Spleen (tissue), 7 donors: ENCODE data around the gene CCDC88C.

ENCODE experiments used
- CTCF ChIP-seq, 11 experiments: fragments of 200-600 bp in 7 of 11; fragments of 450-650 bp in 4 of 11; sonication (generic) in 4 of 11; IDR thresholded peaks in 8 of 11; conservative IDR thresholded peaks in 3 of 11; 1 replicate in 7 of 11; 2 replicates in 4 of 11; pipeline versions ENCODE4 v1.4.0 to v1.8.0; 2016 to 2021; ENCODE audit warnings: antibody characterized with exemption in 11 of 11, inconsistent platforms in 4 of 11, mild to moderate bottlenecking in 1 of 11
- POLR2A ChIP-seq, 3 donors: fragments of 450-650 bp; IDR thresholded peaks; one replicate each; pipeline ENCODE4 v1.5.1; 2017; ENCODE audit warnings: antibody characterized with exemption in 3 of 3, mild to moderate bottlenecking in 1 of 3
- donor health status: DM: no; HTN: no; CAD: no; lungs with moderate emphysema.
- donor health status: DM: no; HTN: no; CAD: no.
- donor health status: DM: no; HTN: no; CAD: no.

GRCh38 chr14:91372671-91373495 lies 44.7 kb downstream of the CCDC88C start:
- no peak for TF ChIP-seq CTCF (IDR thresholded peaks at IDR 0.05 in 8 of 11, conservative IDR thresholded peaks at IDR 0.05 in 3 of 11)
- TF ChIP-seq POLR2A (IDR thresholded peaks at IDR 0.05), result no peak
